Measurements from ENCODE around the gene YAP1.

DNA sequence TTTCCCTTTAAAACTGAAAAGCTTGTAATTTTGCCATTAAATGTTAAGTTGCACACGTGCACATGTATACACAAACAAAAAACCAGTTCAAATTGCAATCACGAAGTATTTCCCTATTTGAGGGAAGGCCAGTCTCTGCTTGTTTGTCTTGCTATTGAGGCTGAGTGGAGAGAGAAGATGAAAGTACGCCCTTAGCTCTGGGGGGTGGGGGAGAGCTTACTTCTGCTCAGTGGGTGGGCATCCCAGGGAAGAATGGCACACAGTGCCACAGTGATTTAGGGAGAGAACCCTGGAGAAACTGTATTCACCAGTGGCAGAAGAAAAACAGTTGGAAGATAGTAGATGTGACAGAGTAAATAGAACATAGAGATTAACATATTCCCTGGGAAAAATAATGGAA is 8.7 kb downstream of the YAP1 start:
- TF ChIP-seq POLR2A (IDR thresholded peaks at IDR 0.05; ENCODE audit: low read depth, low read length), result no peak
- no peak for TF ChIP-seq POLR2AphosphoS5 (IDR thresholded peaks at IDR 0.05; ENCODE audit: low read depth, low read length)
- TF ChIP-seq TAF1 (IDR thresholded peaks at IDR 0.05; ENCODE audit: borderline replicate concordance, low read depth, low read length), result no peak

All from GM12892 (cell line).